ENCODE results near the gene FAM111B. TPM values are rescaled to one million over a fixed set of nuclear protein-coding genes. Genes with fewer than 3 reads are reported as not detected.

The FAM111B gene
- total RNA-seq, 1 donor from 2014 or later = 3.2 TPM

GRCh38 chr11:59144096-59144495 lies 37.1 kb downstream of the FAM111B start:
- no peaks in the 10 kb centered on the region for H3K36me3 ChIP-seq (ENCODE audit: control insufficient read depth, insufficient read depth, low read length)
- no peak overlapping the region for H3K4me3 ChIP-seq (ENCODE audit: low read depth, low read length)
- no peak for TF ChIP-seq CTCF (IDR thresholded peaks at IDR 0.05; ENCODE audit: insufficient read depth, low read length, poor library complexity, severe bottlenecking)
- no peak for DNase-seq (ENCODE audit: low read depth)
- H3K27me3 ChIP-seq (ENCODE audit: control insufficient read depth, insufficient read depth, low read length) = no peaks in the 10 kb centered on the region

GRCh38 chr11:59144579-59145345 lies 37.7 kb downstream of the FAM111B start:
- DNase-seq (ENCODE audit: low read depth) = peak; percentile 53
- no peak for TF ChIP-seq CTCF (IDR thresholded peaks at IDR 0.05; ENCODE audit: insufficient read depth, low read length, poor library complexity, severe bottlenecking)
- Histone ChIP-seq H3K36me3 (ENCODE audit: control insufficient read depth, insufficient read depth, low read length) (no peaks in the 10 kb centered on the region), H3K4me3 (ENCODE audit: low read depth, low read length) (peak overlapping the region; percentile 52), H3K27me3 (ENCODE audit: control insufficient read depth, insufficient read depth, low read length) (no peaks in the 10 kb centered on the region)

GRCh38 chr11:59145534-59145933 lies 38.5 kb downstream of the FAM111B start:
- no peaks in the 10 kb centered on the region for H3K27me3 ChIP-seq (ENCODE audit: control insufficient read depth, insufficient read depth, low read length)
- H3K4me3 ChIP-seq (ENCODE audit: low read depth, low read length) = peak overlapping the region; percentile 52
- H3K36me3 ChIP-seq (ENCODE audit: control insufficient read depth, insufficient read depth, low read length) = no peaks in the 10 kb centered on the region
- no peak for TF ChIP-seq CTCF (IDR thresholded peaks at IDR 0.05; ENCODE audit: insufficient read depth, low read length, poor library complexity, severe bottlenecking)
- no peak for DNase-seq (ENCODE audit: low read depth)

- H3K36me3 ChIP-seq (ENCODE audit: control insufficient read depth, insufficient read depth, low read length) = no peaks in the 10 kb centered on the region
- H3K27me3 ChIP-seq (ENCODE audit: control insufficient read depth, insufficient read depth, low read length) = no peaks in the 10 kb centered on the region
- TF ChIP-seq CTCF (IDR thresholded peaks at IDR 0.05; ENCODE audit: insufficient read depth, low read length, poor library complexity, severe bottlenecking) = no peak
- DNase-seq (ENCODE audit: low read depth) = no peak
- H3K4me3 ChIP-seq (ENCODE audit: low read depth, low read length) = no peak overlapping the region
Measured at GRCh38 chr11:59151761-59152160, 44.7 kb downstream of the FAM111B start.

GRCh38 chr11:59152312-59152951 lies 45.4 kb downstream of the FAM111B start:
- Histone ChIP-seq H3K27me3 (ENCODE audit: control insufficient read depth, insufficient read depth, low read length) (no peaks in the 10 kb centered on the region), H3K4me3 (ENCODE audit: low read depth, low read length) (no peak overlapping the region), H3K36me3 (ENCODE audit: control insufficient read depth, insufficient read depth, low read length) (no peaks in the 10 kb centered on the region)
- no peak for DNase-seq (ENCODE audit: low read depth)
- TF ChIP-seq CTCF (IDR thresholded peaks at IDR 0.05; ENCODE audit: insufficient read depth, low read length, poor library complexity, severe bottlenecking) = no peak

Data from kidney epithelial cell (primary cell).